GM12874 (cell line): ENCODE data around the gene PHF14.

ENCODE experiments used
- CTCF ChIP-seq: IDR thresholded peaks from 2 replicates; pipeline ENCODE4 v1.5.1; 2011; ENCODE audit warnings: low read depth, mild to moderate bottlenecking, control low read depth, low read length, moderate library complexity; ENCODE audit not compliant: insufficient read depth

Gene PHF14

GRCh38 chr7:11035661-11036060 is 62.0 kb downstream of the PHF14 start:
- no peak for TF ChIP-seq CTCF

DNA sequence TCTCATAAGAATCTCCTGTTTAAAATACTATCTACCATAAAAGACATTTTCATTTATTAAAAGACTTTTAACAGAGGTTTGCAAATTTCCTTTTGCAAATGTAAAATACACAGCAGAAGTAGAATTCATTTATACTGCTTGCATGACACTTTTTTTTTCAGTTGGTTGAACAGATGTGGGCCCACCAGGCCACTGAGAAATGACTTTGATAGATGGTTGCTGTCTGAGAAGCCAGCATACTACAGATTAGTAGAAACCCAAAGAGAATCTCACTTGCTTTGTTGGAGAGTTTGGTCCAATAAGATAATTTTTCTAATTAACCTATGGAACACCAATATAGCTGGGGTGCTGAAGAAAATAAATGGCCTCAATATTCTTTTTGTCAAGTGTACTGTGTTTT is 66.3 kb downstream of the PHF14 start:
- no peak for TF ChIP-seq CTCF

GRCh38 chr7:11054033-11054432 is 80.4 kb downstream of the PHF14 start:
- no peak for TF ChIP-seq CTCF

DNA sequence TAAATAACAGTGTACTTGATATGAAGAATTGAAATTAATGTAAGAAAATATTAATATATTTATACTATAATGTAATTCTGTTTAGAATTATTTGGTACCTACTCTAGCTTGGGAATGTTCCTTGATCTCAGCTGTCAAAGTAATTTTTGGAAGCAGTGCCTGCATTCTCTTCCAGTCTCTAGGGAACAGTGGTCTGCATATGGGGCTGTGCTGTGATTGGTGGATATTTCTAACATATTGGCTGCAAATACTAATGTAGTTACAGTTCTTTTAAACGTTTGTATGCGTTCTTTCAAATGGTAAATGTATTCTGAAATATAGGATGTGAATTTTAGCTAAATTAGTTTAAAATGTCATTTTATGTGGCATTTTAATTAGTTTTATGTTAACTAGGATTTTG is 87.2 kb downstream of the PHF14 start:
- TF ChIP-seq CTCF = no peak

- no peak for TF ChIP-seq CTCF
Measured at GRCh38 chr7:11062110-11062509, 88.4 kb downstream of the PHF14 start.

- TF ChIP-seq CTCF = no peak
Measured at GRCh38 chr7:11069591-11069990, 95.9 kb downstream of the PHF14 start.

GRCh38 chr7:11077816-11078215 is 104.1 kb downstream of the PHF14 start:
- no peak for TF ChIP-seq CTCF
